ENCODE data around the gene UGT1A8. TPM values are rescaled to one million over a fixed set of nuclear protein-coding genes. Genes with fewer than 3 reads are reported as not detected.

UGT1A8 gene
- total and polyA plus RNA-seq, 2 donors from 2014 or later: 30.0 TPM; not detected in 1

DNA sequence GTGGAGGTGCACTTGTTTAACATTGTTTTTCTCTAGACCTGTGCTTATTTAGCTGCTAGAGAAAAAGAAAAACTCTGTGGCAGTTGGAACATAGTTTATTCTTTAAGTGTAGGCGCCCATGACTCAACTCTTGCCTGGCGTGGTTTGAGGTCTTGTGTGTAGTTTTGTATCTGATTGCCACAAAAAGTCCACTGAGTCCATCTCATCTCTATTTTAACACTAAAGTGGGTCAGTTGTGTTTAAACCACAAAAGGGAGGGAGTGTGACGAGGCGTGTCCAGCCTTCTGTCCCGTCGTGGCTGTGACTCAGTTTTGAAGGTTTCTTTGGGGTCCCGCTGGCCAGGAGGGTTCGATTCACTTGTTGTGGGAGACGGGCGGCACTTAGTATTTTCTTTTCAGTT is 39.0 kb downstream of the UGT1A8 start:
- Histone ChIP-seq H3K9ac (ENCODE audit: low read length in 3 of 3) (no peak overlapping the region), H3K4me1 (ENCODE audit: control insufficient read depth in 2 of 3, insufficient read depth in 2 of 3, low read depth in 1 of 3, low read length in 3 of 3) (no peaks in the 10 kb centered on the region), H3K27ac (ENCODE audit: low read depth in 2 of 2, low read length in 2 of 2) (no peak overlapping the region), H3K36me3 (ENCODE audit: control insufficient read depth in 2 of 3, insufficient read depth in 3 of 3, low read length in 3 of 3) (no peaks in the 10 kb centered on the region), H3K27me3 (ENCODE audit: control insufficient read depth, insufficient read depth, low read length) (no peaks in the 10 kb centered on the region), H3K4me3 (ENCODE audit: low read length in 3 of 3) (no peak overlapping the region), H3K9me3 (ENCODE audit: control insufficient read depth in 2 of 3, insufficient read depth in 1 of 3, low read length in 3 of 3) (no peaks in the 10 kb centered on the region)
- TF ChIP-seq, protein P1, sequence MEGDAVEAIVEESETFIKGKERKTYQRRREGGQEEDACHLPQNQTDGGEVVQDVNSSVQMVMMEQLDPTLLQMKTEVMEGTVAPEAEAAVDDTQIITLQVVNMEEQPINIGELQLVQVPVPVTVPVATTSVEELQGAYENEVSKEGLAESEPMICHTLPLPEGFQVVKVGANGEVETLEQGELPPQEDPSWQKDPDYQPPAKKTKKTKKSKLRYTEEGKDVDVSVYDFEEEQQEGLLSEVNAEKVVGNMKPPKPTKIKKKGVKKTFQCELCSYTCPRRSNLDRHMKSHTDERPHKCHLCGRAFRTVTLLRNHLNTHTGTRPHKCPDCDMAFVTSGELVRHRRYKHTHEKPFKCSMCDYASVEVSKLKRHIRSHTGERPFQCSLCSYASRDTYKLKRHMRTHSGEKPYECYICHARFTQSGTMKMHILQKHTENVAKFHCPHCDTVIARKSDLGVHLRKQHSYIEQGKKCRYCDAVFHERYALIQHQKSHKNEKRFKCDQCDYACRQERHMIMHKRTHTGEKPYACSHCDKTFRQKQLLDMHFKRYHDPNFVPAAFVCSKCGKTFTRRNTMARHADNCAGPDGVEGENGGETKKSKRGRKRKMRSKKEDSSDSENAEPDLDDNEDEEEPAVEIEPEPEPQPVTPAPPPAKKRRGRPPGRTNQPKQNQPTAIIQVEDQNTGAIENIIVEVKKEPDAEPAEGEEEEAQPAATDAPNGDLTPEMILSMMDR (IDR thresholded peaks at IDR 0.05; ENCODE audit: borderline replicate concordance, extremely low read depth, insufficient read depth): no peak
- intact Hi-C loops (cut with DNase I): no loop called here
- no peak for FAIRE-seq
- no peak for DNase-seq

GRCh38 chr2:233658610-233659009 is 41.2 kb downstream of the UGT1A8 start:
- Histone ChIP-seq H3K9me3 (ENCODE audit: control insufficient read depth in 2 of 3, insufficient read depth in 1 of 3, low read length in 3 of 3) (peaks cover 0 to 7% (median 0%) of the 10 kb centered on the region in 3 donors), H3K4me1 (ENCODE audit: control insufficient read depth in 2 of 3, insufficient read depth in 2 of 3, low read depth in 1 of 3, low read length in 3 of 3) (no peaks in the 10 kb centered on the region), H3K27me3 (ENCODE audit: control insufficient read depth, insufficient read depth, low read length) (no peaks in the 10 kb centered on the region), H3K9ac (ENCODE audit: low read length in 3 of 3) (no peak overlapping the region), H3K4me3 (ENCODE audit: low read length in 3 of 3) (no peak overlapping the region), H3K27ac (ENCODE audit: low read depth in 2 of 2, low read length in 2 of 2) (no peak overlapping the region), H3K36me3 (ENCODE audit: control insufficient read depth in 2 of 3, insufficient read depth in 3 of 3, low read length in 3 of 3) (no peaks in the 10 kb centered on the region)
- DNase-seq (no peak), FAIRE-seq (no peak)
- intact Hi-C loops (cut with DNase I): no loop called here
- TF ChIP-seq, protein P1 (IDR thresholded peaks at IDR 0.05; ENCODE audit: borderline replicate concordance, extremely low read depth, insufficient read depth): no peak

GRCh38 chr2:233663911-233664310 is 46.5 kb downstream of the UGT1A8 start:
- Histone ChIP-seq H3K36me3 (ENCODE audit: control insufficient read depth in 2 of 3, insufficient read depth in 3 of 3, low read length in 3 of 3) (no peaks in the 10 kb centered on the region), H3K9ac (ENCODE audit: low read length in 3 of 3) (no peak overlapping the region), H3K27me3 (ENCODE audit: control insufficient read depth, insufficient read depth, low read length) (no peaks in the 10 kb centered on the region), H3K9me3 (ENCODE audit: control insufficient read depth in 2 of 3, insufficient read depth in 1 of 3, low read length in 3 of 3) (peaks cover 0 to 10% (median 0%) of the 10 kb centered on the region in 3 donors), H3K4me1 (ENCODE audit: control insufficient read depth in 2 of 3, insufficient read depth in 2 of 3, low read depth in 1 of 3, low read length in 3 of 3) (no peaks in the 10 kb centered on the region), H3K27ac (ENCODE audit: low read depth in 2 of 2, low read length in 2 of 2) (no peak overlapping the region), H3K4me3 (ENCODE audit: low read length in 3 of 3) (no peak overlapping the region)
- FAIRE-seq (no peak), DNase-seq (no peak)
- TF ChIP-seq, protein P1 (IDR thresholded peaks at IDR 0.05; ENCODE audit: borderline replicate concordance, extremely low read depth, insufficient read depth): no peak
- intact Hi-C loops (cut with DNase I): no loop called here
